HepG2 (cell line): ENCODE data around the gene EDEM1. TPM values are rescaled to one million over a fixed set of nuclear protein-coding genes. Genes with fewer than 3 reads are reported as not detected.

Experiments used
- EHMT2 ChIP-seq: fragments of 200-600 bp; sonication (generic); IDR thresholded peaks from 2 replicates; pipeline ENCODE4 v1.7.0; 2017; ENCODE audit warnings: antibody characterized with exemption, low read depth, low read length, borderline replicate concordance
- MXI1 ChIP-seq: IDR thresholded peaks from 3 replicates; pipeline ENCODE4 v1.6.1; 2012; ENCODE audit warnings: low read depth, low read length, inconsistent platforms, borderline replicate concordance
- NR2F2 ChIP-seq: IDR thresholded peaks from 2 replicates; pipeline ENCODE4 v1.6.1; 2012; ENCODE audit warnings: low read depth, inconsistent platforms, borderline replicate concordance
- ZBTB10 ChIP-seq: sonication (generic); formaldehyde crosslinking; IDR thresholded peaks from 2 replicates; pipeline ENCODE4 v1.4.0; 2020; ENCODE audit warnings: missing genetic modification reagents, borderline replicate concordance
- ZMYM2 ChIP-seq: sonication (generic); formaldehyde crosslinking; IDR thresholded peaks from 2 replicates; pipeline ENCODE4 v1.8.0; 2022; ENCODE audit warnings: mild to moderate bottlenecking, missing genetic modification reagents
- ZNF33A ChIP-seq: sonication (generic); formaldehyde crosslinking; IDR thresholded peaks from 2 replicates; pipeline ENCODE4 v1.5.1; 2020; ENCODE audit warnings: missing genetic modification reagents, mild to moderate bottlenecking, moderate library complexity, borderline replicate concordance
- ZNF546 ChIP-seq: sonication (generic); formaldehyde crosslinking; conservative IDR thresholded peaks from 2 replicates; pipeline ENCODE4 v1.8.1; 2023; ENCODE audit warnings: mild to moderate bottlenecking, missing genetic modification reagents
- ZNF574 ChIP-seq: sonication (generic); formaldehyde crosslinking; IDR thresholded peaks from 2 replicates; pipeline ENCODE4 v1.4.0; 2020; ENCODE audit warnings: missing genetic modification reagents
- polyA plus RNA-seq, 8 experiments: library from polyadenylated mRNA; depleted of rRNA in 3 of 8; stranded (reverse) in 7 of 8; unstranded in 1 of 8; fragments of >200 nt; fragmentation: Illumina TruSeq in 4 of 8; extraction: Trizol in 4 of 8; gene quantifications; 2 replicates each; pipeline versions ENCODE4 v1.2.1 to v1.2.3, GENCODE V29; 2011 to 2016; ENCODE audit warnings: low read depth in 4 of 8, missing spikeins in 1 of 8, mixed read lengths in 1 of 8; ENCODE audit not compliant: insufficient read depth in 1 of 8
- total RNA-seq, 5 experiments: library from RNA; depleted of rRNA; stranded (reverse); fragments of >200 nt; fragmentation: Illumina TruSeq; extraction: Trizol; gene quantifications; 2 replicates each; pipeline ENCODE4 v1.2.3, GENCODE V29; 2016; ENCODE audit warnings: low read depth in 1 of 5

The EDEM1 gene
- total and polyA plus RNA-seq, 2 of the 13 experiments (the other 11 are each of a cell fraction or from before 2014, with no cell fraction given): 13.8 to 25.8 TPM

GRCh38 chr3:5210926-5211325, 23.4 kb downstream of the EDEM1 start (continued):
- TF ChIP-seq ZNF574 (no peak), EHMT2 (no peak), NR2F2 (no peak), ZNF546 (CRISPR knock-in tag) (no peak), ZBTB10 (CRISPR knock-in tag) (no peak), ZMYM2 (CRISPR knock-in tag) (no peak), ZNF33A (CRISPR knock-in tag) (no peak), MXI1 (no peak)
